Measurements from ENCODE around the gene CLMN.

Gene CLMN

GRCh38 chr14:95302667-95303506, 16.8 kb downstream of the CLMN start:
- peak; percentile 17 for DNase-seq

- DNase-seq: no peak
Measured at GRCh38 chr14:95301527-95302187, 18.1 kb downstream of the CLMN start.

- DNase-seq: no peak
Measured at GRCh38 chr14:95300697-95301526, 18.8 kb downstream of the CLMN start.

GRCh38 chr14:95300002-95300696, 19.6 kb downstream of the CLMN start:
- DNase-seq: no peak

GRCh38 chr14:95299271-95299670, 20.4 kb downstream of the CLMN start:
- no peak for DNase-seq

- no peak for DNase-seq
Measured at GRCh38 chr14:95297832-95298231, 21.9 kb downstream of the CLMN start.

- DNase-seq: no peak
Measured at GRCh38 chr14:95296966-95297365, 22.7 kb downstream of the CLMN start.

GRCh38 chr14:95295600-95296376, 23.9 kb downstream of the CLMN start:
- DNase-seq: no peak

- no peak for DNase-seq
Measured at GRCh38 chr14:95294834-95295599, 24.7 kb downstream of the CLMN start.

- DNase-seq: no peak
Measured at GRCh38 chr14:95294320-95294719, 25.4 kb downstream of the CLMN start.

- DNase-seq: peak; percentile 3
Measured at GRCh38 chr14:95293449-95293848, 26.3 kb downstream of the CLMN start.

- peak; percentile 8 for DNase-seq
Measured at GRCh38 chr14:95292660-95293425, 26.9 kb downstream of the CLMN start.

- peak; percentile 67 for DNase-seq
Measured at GRCh38 chr14:95291859-95292542, 27.7 kb downstream of the CLMN start.

GRCh38 chr14:95290871-95291431, 28.8 kb downstream of the CLMN start:
- DNase-seq: peak; percentile 68

- DNase-seq: no peak
Measured at GRCh38 chr14:95290021-95290420, 29.7 kb downstream of the CLMN start.

GRCh38 chr14:95289323-95290010, 30.2 kb downstream of the CLMN start:
- DNase-seq: no peak

GRCh38 chr14:95288672-95289322, 30.9 kb downstream of the CLMN start:
- DNase-seq: no peak

- no peak for DNase-seq
Measured at GRCh38 chr14:95287176-95287754, 32.4 kb downstream of the CLMN start.
